ENCODE results near the gene SLC22A3.
"Not testable (repeated sequence)": the region's sequence is repeated elsewhere in the genome, so short reads cannot be mapped to it uniquely, and the experiment has no call there.

SLC22A3 gene

DNA sequence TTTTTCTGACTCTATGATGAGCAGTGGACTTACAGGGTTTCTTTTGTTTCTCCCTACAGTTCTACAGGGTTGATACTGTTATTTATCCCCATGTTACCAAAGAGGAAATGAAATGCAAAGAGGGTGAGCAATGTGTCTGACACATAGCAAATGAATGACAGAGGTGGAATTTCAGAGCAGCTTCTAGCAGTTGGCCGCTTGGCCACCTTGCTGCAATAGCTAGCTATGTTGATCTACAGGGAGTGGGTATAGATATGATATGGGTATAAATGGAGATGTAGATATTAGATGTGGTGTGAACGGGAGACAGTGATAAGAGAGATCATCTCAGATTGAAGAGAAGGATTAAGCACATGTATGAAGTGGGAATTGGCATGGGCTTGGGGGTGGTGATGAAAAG lies 10.9 kb upstream of the SLC22A3 start:
- DNase-seq, result no peak

DNA sequence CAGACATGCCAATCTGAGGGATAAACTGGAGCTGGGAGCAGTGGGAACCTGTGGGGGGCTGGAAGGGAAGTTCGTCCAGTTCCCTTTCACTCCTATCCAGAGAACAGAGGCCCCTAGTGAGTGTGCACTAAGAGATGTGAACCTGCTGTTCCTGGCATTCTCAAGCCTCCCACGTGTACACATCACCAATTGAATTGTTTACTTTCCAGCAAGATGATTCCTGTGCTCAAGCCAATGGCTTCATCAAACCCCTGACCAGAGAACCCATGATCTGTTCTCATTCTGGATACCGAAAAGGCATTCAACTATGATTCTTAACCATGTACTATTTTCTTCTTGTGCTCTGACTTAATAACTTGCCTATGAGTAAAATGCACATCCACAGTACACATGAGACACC lies 10.2 kb upstream of the SLC22A3 start:
- no peak for DNase-seq

GRCh38 chr6:160343144-160343543 lies 5.0 kb upstream of the SLC22A3 start:
- no peak for DNase-seq

DNA sequence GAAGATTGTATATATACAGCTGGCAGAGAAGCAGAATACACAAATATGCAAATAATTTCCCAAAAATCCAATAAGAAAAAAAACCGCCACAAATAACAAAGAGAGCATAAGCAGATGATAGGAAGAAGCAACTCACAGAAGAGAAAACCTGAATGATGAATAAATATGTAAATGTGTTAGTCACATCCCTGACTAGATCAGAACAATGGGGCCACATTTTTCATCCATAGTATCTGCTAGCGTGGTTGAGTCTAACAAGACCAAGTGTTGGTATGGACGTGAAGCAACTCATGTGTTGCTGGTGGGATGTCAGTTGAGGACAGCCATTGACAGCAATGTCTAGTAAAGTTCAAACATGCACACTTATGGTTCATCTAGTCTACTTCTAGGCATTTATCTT lies 3.9 kb upstream of the SLC22A3 start:
- no peak for DNase-seq

GRCh38 chr6:160347259-160348222 lies 637 bp upstream of the SLC22A3 start:
- no peak for DNase-seq

DNA sequence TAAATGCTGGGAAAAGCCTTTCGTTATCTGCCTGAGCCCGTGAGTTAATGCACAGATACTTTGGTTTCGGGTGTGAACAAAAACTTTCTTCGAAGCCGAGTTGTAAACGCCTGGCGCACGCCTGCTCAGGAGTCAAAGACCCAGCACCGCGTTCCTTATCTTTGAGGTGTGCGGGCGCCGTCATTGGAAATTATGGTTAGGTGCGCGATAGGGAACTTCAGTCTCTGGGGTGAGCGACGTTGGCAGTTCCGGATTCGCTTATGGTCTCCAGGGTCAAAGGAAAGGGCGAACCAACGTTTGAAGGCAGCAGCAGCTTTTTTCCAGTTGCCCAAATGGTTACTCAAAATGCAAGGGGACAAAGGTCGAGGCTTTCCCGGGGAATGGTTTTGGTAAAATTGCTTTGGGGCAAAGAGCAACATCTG lies 853 bp downstream of the SLC22A3 start:
- DNase-seq, result no peak

DNA sequence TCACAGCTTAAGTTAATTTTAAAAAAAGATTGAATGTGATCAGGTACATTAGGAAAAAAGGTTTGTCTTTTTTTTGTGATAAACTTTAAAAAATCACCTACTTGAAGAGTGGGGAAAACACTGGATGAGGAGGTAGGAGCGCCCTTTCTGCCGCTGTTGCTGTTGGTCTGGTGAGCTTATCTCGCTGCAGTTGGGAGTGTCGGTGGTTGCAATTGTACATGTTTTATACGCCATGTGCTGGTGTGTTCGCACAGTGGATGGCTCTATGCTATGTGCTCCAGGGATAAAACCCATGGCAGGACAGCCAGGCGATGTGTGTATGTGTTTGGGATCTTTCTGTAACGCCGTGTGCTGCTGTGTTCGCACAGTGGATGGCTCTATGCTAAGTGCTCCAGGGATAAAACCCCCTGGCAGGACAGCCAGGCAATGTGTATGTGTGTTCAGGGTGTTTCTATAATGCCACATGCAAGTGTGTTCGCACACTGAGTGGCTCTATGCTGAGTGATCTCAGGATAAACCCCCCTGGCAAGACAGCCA lies 1.7 kb downstream of the SLC22A3 start:
- no peak for DNase-seq

GRCh38 chr6:160353950-160354496 lies 5.8 kb downstream of the SLC22A3 start:
- no peak for DNase-seq

- no peak for DNase-seq
Observed at GRCh38 chr6:160355001-160355400, 6.8 kb downstream of the SLC22A3 start.

DNA sequence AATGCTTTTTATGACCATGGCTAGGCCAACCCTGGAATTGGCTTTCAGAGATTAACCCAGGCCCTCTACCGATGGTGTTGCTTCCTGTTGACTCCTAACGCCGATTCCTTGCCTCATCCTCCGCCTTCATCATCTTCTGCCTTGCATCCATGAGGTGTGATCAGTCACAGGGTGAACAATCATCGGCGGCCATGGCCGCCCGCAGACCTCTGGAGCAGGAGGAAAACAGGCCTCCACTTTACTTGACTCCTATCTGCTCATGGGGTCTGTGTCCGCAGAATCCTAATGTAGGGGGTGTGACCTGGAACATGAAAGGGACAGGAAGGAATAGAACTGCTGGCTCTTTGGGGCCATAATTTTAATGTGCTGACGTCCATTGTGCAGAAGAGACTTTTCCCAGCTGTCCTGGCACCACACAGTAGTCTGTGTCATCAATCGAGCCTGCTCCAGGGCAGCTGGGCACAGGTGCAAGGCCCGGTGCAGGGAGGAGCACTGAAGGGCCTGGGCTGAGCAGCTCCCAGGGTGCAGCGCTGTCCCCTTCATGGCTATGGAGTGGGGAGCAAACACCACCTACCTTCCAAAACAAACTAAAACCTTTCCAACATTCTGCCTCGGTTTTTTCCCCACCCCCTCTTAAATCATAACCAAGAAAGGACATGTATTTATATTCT lies 8.0 kb downstream of the SLC22A3 start:
- DNase-seq, result no peak

- no peak for DNase-seq
Observed at GRCh38 chr6:160357088-160357487, 8.9 kb downstream of the SLC22A3 start.

DNA sequence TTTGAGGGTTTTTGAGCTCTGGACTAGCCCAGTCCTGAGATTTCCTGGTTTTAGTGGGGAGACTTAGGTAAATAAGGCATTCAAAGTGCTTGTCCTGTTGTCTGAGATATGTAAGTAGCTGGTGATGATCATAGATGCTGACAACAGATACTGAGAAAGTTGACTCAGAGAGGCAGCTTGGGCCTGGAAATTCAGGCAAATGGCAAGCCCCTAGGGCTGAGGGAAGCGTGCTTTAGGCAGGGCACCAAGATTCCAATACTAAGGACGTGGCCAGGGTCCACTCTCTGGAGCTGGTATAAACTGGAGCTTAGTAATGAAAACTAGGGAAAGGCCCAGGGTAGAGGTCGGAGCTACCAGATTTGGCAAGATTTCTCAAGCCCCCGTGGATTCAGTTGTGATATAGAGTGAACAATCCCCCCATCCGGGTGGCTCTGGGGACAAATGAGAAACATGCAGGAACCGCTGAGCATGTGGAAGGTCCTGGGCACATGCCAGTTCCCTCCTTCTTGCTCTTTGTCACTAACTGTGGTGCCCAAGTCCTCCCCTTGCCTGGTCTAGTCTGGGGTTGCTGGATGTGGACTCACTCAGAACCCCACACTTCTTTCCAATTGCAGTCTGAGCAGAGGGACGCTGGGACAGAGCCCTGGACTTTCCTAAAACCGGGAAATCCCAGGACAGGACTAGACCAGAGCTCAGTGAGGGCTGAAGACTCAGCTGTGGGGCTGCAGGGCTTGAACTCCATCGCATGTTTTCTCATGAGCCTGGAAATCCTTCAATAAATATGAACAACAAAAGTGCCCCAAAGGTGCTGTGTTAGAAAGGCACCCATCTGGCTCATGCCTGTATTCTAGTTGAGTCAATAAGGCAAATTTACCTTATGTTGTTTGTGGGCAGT lies 10.3 kb downstream of the SLC22A3 start:
- DNase-seq, result no peak

GRCh38 chr6:160360955-160361354 lies 12.8 kb downstream of the SLC22A3 start:
- no peak for DNase-seq

DNA sequence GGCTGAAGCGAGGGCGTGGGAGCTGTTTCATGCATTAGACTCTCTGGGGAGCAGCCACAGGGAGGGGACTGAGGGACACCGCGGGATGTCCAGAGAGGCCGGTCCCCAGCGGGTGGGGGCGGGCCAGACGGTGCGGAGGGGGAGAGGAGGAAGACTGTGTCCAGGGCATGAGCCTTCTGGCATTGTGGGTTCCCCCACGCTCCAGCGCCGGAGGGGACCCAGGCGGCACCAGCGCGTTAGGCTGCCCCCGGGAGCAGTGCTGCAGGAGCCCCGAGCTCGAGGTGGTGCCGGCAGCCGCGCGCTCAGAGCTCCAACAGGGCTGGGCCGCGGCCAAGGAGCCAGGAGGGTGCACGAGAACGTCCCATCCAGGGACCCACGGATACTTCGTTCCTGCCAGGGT lies 14.4 kb downstream of the SLC22A3 start:
- DNase-seq, result no peak

DNA sequence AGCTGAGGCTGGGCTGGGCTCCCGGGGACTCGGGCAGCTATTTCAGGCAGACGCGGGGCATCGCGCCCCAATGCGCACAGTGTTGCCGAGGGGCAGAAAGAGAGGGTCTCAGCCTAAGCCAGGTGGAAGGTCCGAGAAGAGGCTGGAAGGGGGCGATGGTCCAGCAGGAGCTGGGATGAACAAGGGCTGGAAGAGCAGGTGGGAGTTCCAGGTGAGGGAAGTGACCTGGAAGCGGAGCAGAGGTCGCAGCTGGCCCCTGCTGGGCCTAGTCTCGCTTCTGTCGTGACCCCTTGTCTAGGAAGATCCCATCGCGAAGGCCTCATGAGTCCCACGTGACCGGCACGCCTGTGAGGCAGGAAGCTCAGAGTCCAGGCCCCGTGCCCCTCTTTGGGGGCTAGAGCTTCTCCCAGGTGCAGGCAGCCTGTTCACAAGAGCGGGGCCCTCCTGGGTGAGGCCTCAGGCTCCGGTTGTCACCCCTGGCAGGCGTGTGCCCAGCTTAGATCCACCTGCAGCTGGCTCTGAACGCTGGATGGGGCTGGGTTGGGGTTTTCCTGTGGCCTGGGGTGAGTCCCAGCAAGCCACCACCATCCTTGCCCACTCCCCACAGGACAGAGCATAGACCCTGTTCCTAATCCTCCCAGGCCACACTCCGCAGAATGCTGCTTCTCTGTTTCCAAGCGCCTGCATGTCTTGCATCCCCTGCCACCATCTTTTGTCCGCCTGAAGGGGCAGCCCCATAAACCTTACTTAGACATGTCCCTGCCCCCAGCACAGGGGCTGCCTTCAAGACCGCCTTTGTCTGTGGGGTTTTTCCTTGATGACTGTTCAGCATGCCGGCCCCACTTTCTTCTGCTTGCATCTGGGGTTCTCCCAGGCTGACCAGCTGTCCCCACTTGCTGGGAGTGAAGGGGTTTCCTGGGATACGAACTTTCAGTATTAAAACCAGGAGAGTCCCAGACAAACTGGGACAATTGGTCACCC lies 15.1 kb downstream of the SLC22A3 start:
- DNase-seq, result no peak

- no peak for DNase-seq
Observed at GRCh38 chr6:160365117-160365516, 16.9 kb downstream of the SLC22A3 start.

GRCh38 chr6:160367798-160368547 lies 19.8 kb downstream of the SLC22A3 start:
- DNase-seq, result no peak

- no peak for DNase-seq
Observed at GRCh38 chr6:160368670-160369069, 20.5 kb downstream of the SLC22A3 start.

GRCh38 chr6:160373601-160374000 lies 25.4 kb downstream of the SLC22A3 start:
- DNase-seq, result not testable (repeated sequence)

- no peak for DNase-seq
Observed at GRCh38 chr6:160374836-160375560, 26.8 kb downstream of the SLC22A3 start.
